Measurements from ENCODE around the gene TSPO2. TPM values are rescaled to one million over a fixed set of nuclear protein-coding genes. Genes with fewer than 3 reads are reported as not detected.
"Not testable (repeated sequence)": the region's sequence is repeated elsewhere in the genome, so short reads cannot be mapped to it uniquely, and the experiment has no call there.

Gene TSPO2
- total RNA-seq, 6 experiments from 2014 or later = not detected

GRCh38 chr6:41008011-41008410 lies 34.3 kb upstream of the TSPO2 start:
- TF ChIP-seq, protein P1, sequence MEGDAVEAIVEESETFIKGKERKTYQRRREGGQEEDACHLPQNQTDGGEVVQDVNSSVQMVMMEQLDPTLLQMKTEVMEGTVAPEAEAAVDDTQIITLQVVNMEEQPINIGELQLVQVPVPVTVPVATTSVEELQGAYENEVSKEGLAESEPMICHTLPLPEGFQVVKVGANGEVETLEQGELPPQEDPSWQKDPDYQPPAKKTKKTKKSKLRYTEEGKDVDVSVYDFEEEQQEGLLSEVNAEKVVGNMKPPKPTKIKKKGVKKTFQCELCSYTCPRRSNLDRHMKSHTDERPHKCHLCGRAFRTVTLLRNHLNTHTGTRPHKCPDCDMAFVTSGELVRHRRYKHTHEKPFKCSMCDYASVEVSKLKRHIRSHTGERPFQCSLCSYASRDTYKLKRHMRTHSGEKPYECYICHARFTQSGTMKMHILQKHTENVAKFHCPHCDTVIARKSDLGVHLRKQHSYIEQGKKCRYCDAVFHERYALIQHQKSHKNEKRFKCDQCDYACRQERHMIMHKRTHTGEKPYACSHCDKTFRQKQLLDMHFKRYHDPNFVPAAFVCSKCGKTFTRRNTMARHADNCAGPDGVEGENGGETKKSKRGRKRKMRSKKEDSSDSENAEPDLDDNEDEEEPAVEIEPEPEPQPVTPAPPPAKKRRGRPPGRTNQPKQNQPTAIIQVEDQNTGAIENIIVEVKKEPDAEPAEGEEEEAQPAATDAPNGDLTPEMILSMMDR (IDR thresholded peaks at IDR 0.05) = no peak
- H3K27ac Mint-ChIP-seq = no peak overlapping the region
- no peak overlapping the region for H3K4me3 Mint-ChIP-seq
- H3K9me3 Mint-ChIP-seq = no peaks in the 10 kb centered on the region
- H3K27me3 Mint-ChIP-seq (ENCODE audit: insufficient read depth) = peaks cover 29% of the 10 kb centered on the region
- H3K36me3 Mint-ChIP-seq (ENCODE audit: low read depth) = no peaks in the 10 kb centered on the region
- DNase-seq = no peak
- no peaks in the 10 kb centered on the region for H3K4me1 Mint-ChIP-seq (ENCODE audit: low read depth)

GRCh38 chr6:41009669-41010068 lies 32.6 kb upstream of the TSPO2 start:
- H3K27me3 Mint-ChIP-seq (ENCODE audit: insufficient read depth) = peaks cover 22% of the 10 kb centered on the region
- H3K4me1 Mint-ChIP-seq (ENCODE audit: low read depth) = no peaks in the 10 kb centered on the region
- TF ChIP-seq, protein P1 (IDR thresholded peaks at IDR 0.05) = no peak
- no peak overlapping the region for H3K27ac Mint-ChIP-seq
- DNase-seq = no peak
- no peak overlapping the region for H3K4me3 Mint-ChIP-seq
- no peaks in the 10 kb centered on the region for H3K36me3 Mint-ChIP-seq (ENCODE audit: low read depth)
- H3K9me3 Mint-ChIP-seq = no peaks in the 10 kb centered on the region

GRCh38 chr6:41011673-41012072 lies 30.6 kb upstream of the TSPO2 start:
- no peak for DNase-seq
- Mint-ChIP-seq H3K36me3 (ENCODE audit: low read depth) (no peaks in the 10 kb centered on the region), H3K4me3 (no peak overlapping the region), H3K27me3 (ENCODE audit: insufficient read depth) (peaks cover 19% of the 10 kb centered on the region), H3K4me1 (ENCODE audit: low read depth) (no peaks in the 10 kb centered on the region), H3K9me3 (no peaks in the 10 kb centered on the region), H3K27ac (no peak overlapping the region)
- TF ChIP-seq, protein P1 (IDR thresholded peaks at IDR 0.05) = no peak

GRCh38 chr6:41013466-41014153 lies 28.7 kb upstream of the TSPO2 start:
- Mint-ChIP-seq H3K36me3 (ENCODE audit: low read depth) (no peaks in the 10 kb centered on the region), H3K9me3 (no peaks in the 10 kb centered on the region), H3K4me3 (no peak overlapping the region), H3K4me1 (ENCODE audit: low read depth) (no peaks in the 10 kb centered on the region), H3K27ac (no peak overlapping the region), H3K27me3 (ENCODE audit: insufficient read depth) (peaks cover 14% of the 10 kb centered on the region)
- DNase-seq = no peak
- TF ChIP-seq, protein P1 (IDR thresholded peaks at IDR 0.05) = no peak

DNA sequence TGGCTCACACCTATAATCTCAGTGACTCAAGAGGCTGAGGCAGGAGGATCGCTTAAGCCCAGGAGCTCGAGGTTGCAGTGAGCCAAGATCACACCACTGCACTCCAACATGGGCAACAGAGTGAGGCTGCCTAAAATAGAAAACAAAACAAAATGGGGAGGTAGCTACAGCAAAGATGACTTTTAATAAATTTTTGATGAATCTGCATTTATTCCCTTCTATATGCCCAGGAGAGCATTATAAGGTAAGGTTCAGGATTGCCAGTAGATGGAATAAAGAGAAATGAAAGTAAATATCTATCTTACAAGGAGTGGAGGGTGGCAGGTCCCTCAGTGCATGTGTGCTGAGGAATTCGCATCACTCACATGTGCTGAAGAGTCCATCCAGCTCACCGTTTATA lies 27.5 kb upstream of the TSPO2 start:
- Mint-ChIP-seq H3K27me3 (ENCODE audit: insufficient read depth) (peaks cover 16% of the 10 kb centered on the region), H3K36me3 (ENCODE audit: low read depth) (no peaks in the 10 kb centered on the region; the same call in 1 of the 2 replicates), H3K4me1 (ENCODE audit: low read depth) (no peaks in the 10 kb centered on the region), H3K4me3 (no peak overlapping the region), H3K27ac (no peak overlapping the region), H3K9me3 (no peaks in the 10 kb centered on the region)
- no peak for DNase-seq
- TF ChIP-seq, protein P1 (IDR thresholded peaks at IDR 0.05) = no peak

DNA sequence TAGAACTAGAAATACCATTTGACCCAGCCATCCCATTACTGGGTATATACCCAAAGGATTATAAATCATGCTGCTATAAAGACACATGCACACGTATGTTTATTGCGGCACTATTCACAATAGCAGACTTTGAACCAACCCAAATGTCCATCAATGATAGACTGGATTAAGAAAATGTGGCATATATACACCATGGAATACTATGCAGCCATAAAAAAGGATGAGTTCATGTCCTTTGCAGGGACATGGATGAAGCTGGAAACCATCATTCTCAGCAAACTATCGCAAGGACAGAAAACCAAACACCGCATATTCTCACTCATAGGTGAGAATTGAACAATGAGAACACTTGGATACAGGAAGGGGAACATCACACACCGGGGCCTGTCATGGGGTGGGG lies 26.4 kb upstream of the TSPO2 start:
- not testable (repeated sequence) for H3K9me3 Mint-ChIP-seq; H3K36me3 Mint-ChIP-seq (ENCODE audit: low read depth); H3K4me3 Mint-ChIP-seq; H3K4me1 Mint-ChIP-seq (ENCODE audit: low read depth); H3K27ac Mint-ChIP-seq; DNase-seq
- peaks cover 11% of the 10 kb centered on the region for H3K27me3 Mint-ChIP-seq (ENCODE audit: insufficient read depth)

Data from HFFc6 (cell line).